Fibroblast of the aortic adventitia (primary cell): ENCODE results near the gene METTL16. TPM values are rescaled to one million over a fixed set of nuclear protein-coding genes. Genes with fewer than 3 reads are reported as not detected.
A peak's percentile ranks its signal among the peaks of the same experiment; 100 is the strongest.
"Not testable (repeated sequence)": the region's sequence is repeated elsewhere in the genome, so short reads cannot be mapped to it uniquely, and the experiment has no call there.

ENCODE experiments used
- DNase-seq: peaks from one replicate; pipeline ENCODE4 v3.0.0-alpha.2; 2010; ENCODE audit warnings: low read depth
- H3K4me3 ChIP-seq: 2 replicates; pipeline ENCODE4 v1.5.1; 2011; ENCODE audit warnings: low read depth, mild to moderate bottlenecking, control low read depth, low read length, moderate library complexity
- CTCF ChIP-seq: IDR thresholded peaks from 2 replicates; pipeline ENCODE4 v1.5.1; 2011; ENCODE audit warnings: mild to moderate bottlenecking, low read length, control low read depth, inconsistent platforms; ENCODE audit not compliant: insufficient read depth
- total RNA-seq: library from RNA; depleted of rRNA; stranded (reverse); fragments of >200 nt; gene quantifications from 2 replicates; pipeline ENCODE4 v1.2.3, GENCODE V29; 2012; ENCODE audit warnings: low replicate concordance

Gene METTL16
- total RNA-seq, 1 donor, result 18.7 TPM

DNA sequence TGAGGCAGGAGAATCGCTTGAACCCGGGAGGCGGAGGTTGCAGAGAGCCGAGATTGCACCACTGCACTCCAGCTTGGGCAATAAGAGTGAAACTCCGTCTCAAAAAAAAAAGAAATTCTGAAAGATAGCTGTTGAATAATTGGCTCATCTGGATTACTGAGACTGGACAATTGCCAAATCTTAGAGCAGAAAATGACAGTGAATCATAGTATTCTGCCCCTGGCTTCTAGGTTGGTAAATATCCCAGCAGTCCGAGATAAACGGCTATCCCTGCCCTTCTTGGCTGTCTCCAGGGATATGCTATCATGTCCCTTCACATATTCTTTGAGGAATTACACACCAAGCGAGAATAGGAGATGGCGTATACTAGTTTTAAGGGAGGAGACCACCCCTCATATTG lies 35.5 kb upstream of the METTL16 start:
- no peak overlapping the region for H3K4me3 ChIP-seq
- TF ChIP-seq CTCF, result no peak
- peak; percentile 15 for DNase-seq

DNA sequence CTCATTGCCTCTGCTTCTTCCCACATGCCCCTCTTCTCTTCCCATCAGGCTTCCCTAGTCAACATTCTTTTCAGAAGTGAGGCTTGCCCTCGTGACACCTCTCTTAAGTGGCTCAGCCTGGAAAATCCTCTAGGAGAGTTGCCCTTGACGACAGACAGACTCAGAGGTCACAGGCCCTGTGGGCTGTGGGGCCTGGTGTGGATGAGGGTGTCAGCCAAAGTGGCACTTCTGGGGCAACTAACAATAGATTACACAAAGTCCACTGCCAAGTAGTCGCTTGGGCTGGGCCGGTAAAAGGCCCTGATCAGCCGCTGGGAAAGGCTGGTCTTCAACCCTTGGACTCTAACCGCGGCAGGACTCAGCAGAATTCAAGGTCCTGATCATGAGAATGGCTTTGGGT lies 33.7 kb upstream of the METTL16 start:
- no peak overlapping the region for H3K4me3 ChIP-seq
- no peak for DNase-seq
- no peak for TF ChIP-seq CTCF

GRCh38 chr17:2542456-2542855 lies 30.8 kb upstream of the METTL16 start:
- TF ChIP-seq CTCF, result no peak
- H3K4me3 ChIP-seq, result no peak overlapping the region
- DNase-seq, result no peak

GRCh38 chr17:2542056-2542455 lies 30.4 kb upstream of the METTL16 start:
- TF ChIP-seq CTCF, result no peak
- DNase-seq, result no peak
- no peak overlapping the region for H3K4me3 ChIP-seq

DNA sequence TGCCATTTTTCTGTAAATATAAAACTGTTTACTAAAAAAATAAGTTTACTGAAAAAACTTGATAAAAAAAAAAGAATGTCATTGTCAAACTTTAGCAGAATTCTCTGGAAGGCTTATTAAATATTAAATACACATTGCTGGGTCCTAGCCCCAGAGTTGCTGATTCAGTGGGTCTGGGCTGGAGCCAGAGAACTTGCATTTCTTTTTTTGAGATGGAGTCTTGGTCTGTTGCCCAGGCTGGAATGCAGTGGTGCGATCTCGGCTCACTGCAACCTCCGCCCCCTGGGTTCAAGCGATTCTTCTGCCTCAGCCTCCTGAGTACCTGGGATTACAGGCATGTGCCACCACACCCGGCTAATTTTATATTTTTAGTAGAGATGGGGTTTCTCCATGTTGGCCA lies 25.9 kb upstream of the METTL16 start:
- DNase-seq, result peak; percentile 53
- not testable (repeated sequence) for H3K4me3 ChIP-seq

- DNase-seq, result no peak
- no peak overlapping the region for H3K4me3 ChIP-seq
- TF ChIP-seq CTCF, result no peak
Observed at GRCh38 chr17:2532146-2532720, 20.5 kb upstream of the METTL16 start.

- not testable (repeated sequence) for H3K4me3 ChIP-seq, DNase-seq
Observed at GRCh38 chr17:2531243-2531954, 19.7 kb upstream of the METTL16 start.

DNA sequence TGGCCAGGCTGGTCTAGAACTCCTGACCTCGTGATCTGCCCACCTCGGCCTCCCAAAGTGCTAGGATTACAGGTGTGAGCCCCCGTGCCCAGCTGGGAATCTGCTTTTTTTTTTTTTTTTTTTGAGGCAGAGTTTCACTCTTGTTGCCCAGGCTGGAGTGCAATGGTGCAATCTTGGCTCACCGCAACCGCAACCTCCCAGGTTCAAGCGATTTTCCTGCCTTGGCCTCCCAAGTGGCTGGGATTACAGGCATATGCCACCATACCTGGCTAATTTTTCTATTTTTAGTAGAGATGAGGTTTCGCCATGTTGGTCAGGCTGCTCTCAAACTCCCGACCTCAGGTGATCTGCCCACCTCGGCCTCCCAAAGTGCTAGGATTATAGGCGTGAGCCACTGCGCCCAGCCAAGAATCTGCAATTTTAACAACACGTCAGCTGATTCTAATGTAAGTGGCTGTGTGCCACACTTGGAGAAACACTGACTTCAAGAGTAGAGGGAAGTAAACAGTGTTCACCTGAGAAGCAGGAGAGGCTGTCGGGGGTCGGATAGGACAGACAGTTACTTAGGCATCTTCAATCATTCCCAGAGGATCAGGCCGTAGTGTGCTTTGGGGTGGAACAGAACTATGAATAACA lies 10.2 kb upstream of the METTL16 start:
- H3K4me3 ChIP-seq, DNase-seq: not testable (repeated sequence)
